Measurements from ENCODE around the gene C1GALT1C1.
"Not testable (repeated sequence)": the region's sequence is repeated elsewhere in the genome, so short reads cannot be mapped to it uniquely, and the experiment has no call there.

C1GALT1C1 gene
- long read RNA-seq, donor 1, transcript C1GALT1C1-201 (2 exons, 1,613 nt), result major isoform, 29 of 29 reads
- long read RNA-seq, donor 1, partial matches to known transcripts, result 0 of 29 reads
- long read RNA-seq, donor 1, other reads (novel, unspliced or antisense), result 0 of 29 reads
- long read RNA-seq, donor 2, transcript C1GALT1C1-201 (2 exons, 1,613 nt), result major isoform, 10 of 10 reads
- long read RNA-seq, donor 2, partial matches to known transcripts, result 0 of 10 reads
- long read RNA-seq, donor 2, other reads (novel, unspliced or antisense), result 0 of 10 reads
- long read RNA-seq, donor 3, transcript C1GALT1C1-201 (2 exons, 1,613 nt), result major isoform, 12 of 12 reads
- long read RNA-seq, donor 3, partial matches to known transcripts, result 0 of 12 reads
- long read RNA-seq, donor 3, other reads (novel, unspliced or antisense), result 0 of 12 reads
- long read RNA-seq, donor 4, transcript C1GALT1C1-201 (2 exons, 1,613 nt), result major isoform, 9 of 9 reads
- long read RNA-seq, donor 4, partial matches to known transcripts, result 0 of 9 reads
- long read RNA-seq, donor 4, other reads (novel, unspliced or antisense), result 0 of 9 reads
- long read RNA-seq, donor 5, transcript C1GALT1C1-201 (2 exons, 1,613 nt), result major isoform, 24 of 24 reads
- long read RNA-seq, donor 5, partial matches to known transcripts, result 0 of 24 reads
- long read RNA-seq, donor 5, other reads (novel, unspliced or antisense), result 0 of 24 reads
- long read RNA-seq, donor 6, transcript C1GALT1C1-201 (2 exons, 1,613 nt), result major isoform, 14 of 14 reads
- long read RNA-seq, donor 6, partial matches to known transcripts, result 0 of 14 reads
- long read RNA-seq, donor 6, other reads (novel, unspliced or antisense), result 0 of 14 reads
- long read RNA-seq, donor 7, transcript C1GALT1C1-201 (2 exons, 1,613 nt), result major isoform, 19 of 19 reads
- long read RNA-seq, donor 7, partial matches to known transcripts, result 0 of 19 reads
- long read RNA-seq, donor 7, other reads (novel, unspliced or antisense), result 0 of 19 reads
- long read RNA-seq, donor 8, transcript C1GALT1C1-201 (2 exons, 1,613 nt), result major isoform, 12 of 12 reads
- long read RNA-seq, donor 8, partial matches to known transcripts, result 0 of 12 reads
- long read RNA-seq, donor 8, other reads (novel, unspliced or antisense), result 0 of 12 reads

- peak; percentile 75 for DNase-seq
Measured at GRCh38 chrX:120629667-120630537, at the start of gene C1GALT1C1. Gene C1GALT1C1 (minus strand): TSS chrX:120630054. CDS start chrX:120627166, 2,888 bp downstream.

DNA sequence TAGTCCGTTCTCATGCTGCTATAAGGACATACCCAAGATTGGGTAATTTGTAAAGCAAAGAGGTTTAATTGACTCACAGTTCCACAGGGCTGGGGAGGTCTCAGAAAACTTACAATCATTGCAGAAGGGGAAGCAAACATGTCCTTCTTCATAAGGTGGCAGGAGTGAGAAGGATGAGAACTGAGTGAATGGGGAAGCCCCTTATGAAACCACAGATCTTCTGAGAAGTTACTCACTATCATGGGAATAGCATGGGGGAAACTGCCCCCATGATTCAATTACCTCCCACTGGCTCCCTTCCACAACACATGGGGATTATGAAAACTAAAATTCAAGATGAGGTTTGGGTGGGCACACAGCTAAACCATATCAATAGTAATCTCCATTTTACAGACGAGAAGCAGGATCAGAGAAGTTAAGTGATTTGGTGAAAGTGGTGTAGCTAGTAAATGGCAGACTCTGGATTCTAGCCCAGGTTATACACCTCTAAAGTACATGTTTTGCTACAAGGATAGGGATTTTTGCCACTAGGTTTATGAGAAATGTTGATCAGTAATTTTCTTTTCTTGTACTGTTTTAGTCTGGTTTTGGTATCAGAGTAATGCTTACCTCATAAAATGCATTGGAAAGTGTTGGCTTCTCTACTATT is 47.3 kb upstream of the C1GALT1C1 start:
- no peak for DNase-seq

DNA sequence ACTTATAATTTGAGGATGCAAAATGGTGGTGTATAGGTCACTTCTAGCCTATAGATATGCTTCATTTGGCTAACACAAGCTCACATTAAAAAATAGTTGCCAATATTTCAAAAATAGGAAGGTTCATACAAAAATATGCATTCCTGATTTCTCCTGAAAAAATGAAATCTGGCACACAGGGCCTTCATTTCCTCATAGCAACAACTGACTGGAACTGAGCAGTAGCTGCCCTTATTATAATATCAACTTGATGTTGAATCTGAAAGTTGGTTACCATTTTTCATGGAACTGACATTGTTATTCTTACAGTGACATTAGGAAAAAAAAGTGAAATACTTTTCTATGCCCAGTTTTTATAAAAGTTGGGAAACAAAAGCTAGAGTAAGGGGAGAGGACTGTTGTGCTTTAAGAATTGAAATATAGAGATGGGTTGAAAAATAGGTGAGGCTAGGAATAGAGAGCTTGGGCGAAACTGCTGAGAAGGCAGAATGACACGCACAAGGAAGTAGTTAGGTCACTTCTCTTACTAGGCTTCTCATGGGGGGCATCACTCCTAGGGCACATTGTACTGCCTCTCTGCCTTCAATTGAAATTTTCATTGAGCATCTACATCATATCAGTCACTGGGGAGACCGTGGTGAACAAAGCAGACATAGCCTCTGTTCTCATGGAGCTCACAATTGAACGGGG is 43.1 kb upstream of the C1GALT1C1 start:
- DNase-seq, result no peak

DNA sequence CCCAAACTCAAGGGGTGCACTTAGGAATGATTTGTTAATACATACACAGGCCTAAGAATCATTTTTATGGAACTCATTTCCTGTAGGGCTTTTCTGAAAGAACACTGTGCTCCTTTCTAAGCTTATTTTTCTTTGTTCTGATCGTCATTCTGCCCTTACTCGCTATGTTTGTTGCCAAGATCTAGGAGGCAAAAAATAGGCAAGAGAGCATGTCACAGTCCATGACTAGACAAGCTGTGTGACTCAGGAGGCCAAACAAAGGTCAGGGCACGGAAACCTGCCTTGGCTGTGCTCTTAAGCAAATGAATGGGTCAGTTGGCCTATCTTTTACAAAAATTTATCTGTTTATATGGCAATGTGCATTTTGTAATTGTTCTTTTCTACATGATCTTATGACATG is 42.5 kb upstream of the C1GALT1C1 start:
- DNase-seq, result no peak

DNA sequence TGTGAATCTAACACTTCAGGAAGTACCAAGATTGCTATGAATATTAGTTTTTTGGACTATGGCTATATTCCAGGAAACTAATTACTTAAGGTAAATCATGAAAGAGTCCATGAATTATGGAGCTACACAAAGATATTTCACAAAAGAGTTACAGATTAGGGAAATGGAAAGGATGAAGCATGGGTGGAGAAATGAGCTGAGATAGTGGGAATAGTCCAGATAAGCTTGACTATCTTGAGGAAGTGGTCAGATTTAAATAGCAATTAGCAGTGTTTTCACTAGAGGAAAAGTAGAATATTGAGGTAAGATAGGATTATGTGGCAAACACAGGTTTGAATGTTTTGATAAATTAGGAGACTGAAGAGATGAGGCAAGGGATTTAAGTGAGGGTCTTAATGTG is 42.1 kb upstream of the C1GALT1C1 start:
- DNase-seq, result no peak

DNA sequence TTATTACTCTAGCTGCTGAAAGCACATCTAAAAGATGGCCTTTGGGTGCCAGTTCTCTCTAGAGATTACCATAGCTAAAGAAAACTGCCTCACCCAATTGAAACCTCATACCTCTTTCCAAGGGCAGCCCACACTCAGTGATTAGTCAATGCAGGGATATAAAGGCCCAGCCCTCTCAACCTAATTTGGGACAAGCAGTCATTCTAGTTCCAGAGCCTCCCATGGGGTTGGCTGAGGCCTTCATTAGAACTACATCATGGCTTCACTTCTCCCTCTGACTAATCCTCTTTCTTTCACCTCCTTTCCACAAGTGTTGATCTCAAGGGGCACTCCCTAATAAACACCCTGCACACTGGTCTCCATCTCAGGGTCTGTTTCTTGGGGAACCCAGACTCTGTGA is 38.5 kb upstream of the C1GALT1C1 start:
- DNase-seq, result no peak

DNA sequence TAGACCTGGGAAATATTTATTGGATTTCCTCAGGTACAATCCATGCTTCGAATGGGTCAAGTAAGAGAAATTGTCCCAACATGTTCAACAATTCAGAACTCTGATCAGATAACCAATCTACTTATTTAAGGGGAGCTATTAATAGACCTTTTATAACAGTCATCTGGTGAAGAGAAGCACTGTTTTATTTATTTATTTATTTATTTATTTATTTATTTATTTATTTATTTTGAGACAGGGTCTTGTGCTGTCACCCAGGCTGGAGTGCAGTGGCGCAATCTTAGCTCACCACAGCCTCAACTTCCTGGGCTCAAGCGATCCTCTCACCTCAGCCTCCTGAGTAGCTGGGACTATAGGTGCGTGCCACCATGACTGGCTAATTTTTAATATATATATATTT is 34.7 kb upstream of the C1GALT1C1 start:
- not testable (repeated sequence) for DNase-seq

DNA sequence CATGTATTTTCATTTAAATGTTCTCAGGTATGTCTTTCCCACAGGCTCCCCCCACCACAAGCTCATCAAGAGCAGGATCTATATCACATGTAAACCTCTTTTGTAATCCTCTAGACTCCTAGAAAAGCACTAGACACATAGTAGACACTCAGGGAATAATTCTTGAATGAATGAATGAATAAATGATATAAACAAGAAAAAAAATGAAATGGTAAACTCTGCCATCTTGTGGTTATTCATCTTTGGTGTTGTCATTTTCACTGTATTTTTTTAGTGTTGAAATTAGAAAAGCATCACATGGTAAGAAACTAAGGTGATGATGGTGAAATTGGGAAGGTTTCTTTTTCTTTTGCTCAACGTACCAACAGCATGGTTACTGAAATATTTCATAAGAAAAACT is 34.2 kb upstream of the C1GALT1C1 start:
- DNase-seq, result no peak

DNA sequence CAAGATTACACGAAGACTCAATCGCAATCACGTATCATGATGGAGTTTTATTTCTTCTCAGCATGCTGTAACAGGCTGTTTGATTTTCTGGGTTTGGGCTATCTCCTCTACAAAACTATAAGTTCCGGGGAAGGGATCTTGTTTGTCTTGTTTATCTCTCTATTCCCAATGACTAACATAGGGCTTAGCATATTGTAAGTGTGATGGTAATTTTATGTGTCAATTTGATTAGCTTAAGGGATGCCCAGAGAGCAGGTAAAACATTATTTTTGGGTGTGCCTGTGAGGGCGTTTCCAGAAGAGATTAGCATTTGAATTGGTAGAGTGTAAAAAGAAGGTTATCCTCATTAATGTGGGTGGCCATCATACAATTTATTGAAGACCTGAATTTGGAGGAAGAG is 32.8 kb upstream of the C1GALT1C1 start:
- DNase-seq, result no peak

DNA sequence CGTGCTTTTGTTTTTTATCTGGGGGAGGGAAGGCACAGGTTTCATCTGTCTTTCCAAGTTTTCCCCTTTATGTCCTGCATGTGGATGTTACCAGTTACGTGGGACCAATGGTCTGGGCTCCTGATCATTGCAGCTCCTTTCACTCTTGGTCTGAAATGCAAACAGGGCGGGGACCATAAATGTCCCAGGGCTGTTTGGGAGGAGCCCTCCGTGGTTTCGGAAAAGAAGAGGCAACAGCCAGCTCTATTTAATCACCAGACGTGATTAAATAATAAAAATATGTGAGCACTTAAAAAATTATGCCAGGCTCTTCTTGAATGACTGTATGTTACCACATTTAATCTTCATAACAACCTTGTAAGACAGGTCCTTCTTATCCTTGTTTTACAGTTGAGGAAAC is 30.8 kb upstream of the C1GALT1C1 start:
- no peak for DNase-seq

GRCh38 chrX:120653000-120653399 is 23.1 kb upstream of the C1GALT1C1 start:
- no peak for DNase-seq

- not testable (repeated sequence) for DNase-seq
Measured at GRCh38 chrX:120652256-120652655, 22.4 kb upstream of the C1GALT1C1 start.

GRCh38 chrX:120647127-120647526 is 17.3 kb upstream of the C1GALT1C1 start:
- DNase-seq, result no peak

DNA sequence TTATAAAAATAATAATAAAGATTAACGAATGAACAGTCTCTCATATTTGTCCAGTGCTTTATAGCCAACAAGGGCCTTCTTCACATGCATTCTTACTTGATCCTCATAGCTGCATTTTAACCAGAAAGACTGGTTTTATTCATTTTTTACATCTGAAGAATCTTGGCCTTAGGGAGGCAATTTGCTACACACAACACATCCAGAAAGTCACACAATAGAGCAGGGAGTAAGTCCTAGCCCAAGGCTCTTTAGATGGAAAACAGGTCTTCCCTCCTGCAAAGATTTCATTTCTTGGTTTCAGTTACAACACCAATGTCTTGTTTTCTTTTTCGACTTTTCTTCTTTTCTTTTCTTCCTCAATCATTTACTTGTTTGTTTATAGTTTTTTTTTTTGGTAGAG is 13.0 kb upstream of the C1GALT1C1 start:
- no peak for DNase-seq

DNA sequence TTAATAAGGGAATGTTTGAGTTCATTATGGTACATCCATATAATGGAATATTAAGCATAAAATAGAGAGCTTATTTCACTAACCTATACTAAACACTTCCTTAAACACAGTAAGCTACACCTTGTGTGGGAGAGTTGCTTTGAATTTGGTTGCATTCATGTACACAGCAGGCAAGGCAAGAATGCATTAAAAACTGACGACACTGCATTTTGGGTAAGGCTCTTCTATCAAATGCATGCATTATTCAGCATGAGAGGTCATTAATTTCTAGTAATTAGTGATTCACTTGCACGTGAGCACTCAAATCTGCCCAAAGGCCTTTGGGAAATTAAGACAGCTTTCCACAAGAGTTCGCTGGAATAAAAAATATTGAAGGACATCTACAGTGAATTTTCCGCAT is 8.8 kb upstream of the C1GALT1C1 start:
- no peak for DNase-seq

- DNase-seq, result no peak
Measured at GRCh38 chrX:120625371-120625770, 4.5 kb downstream of the C1GALT1C1 start.

DNA sequence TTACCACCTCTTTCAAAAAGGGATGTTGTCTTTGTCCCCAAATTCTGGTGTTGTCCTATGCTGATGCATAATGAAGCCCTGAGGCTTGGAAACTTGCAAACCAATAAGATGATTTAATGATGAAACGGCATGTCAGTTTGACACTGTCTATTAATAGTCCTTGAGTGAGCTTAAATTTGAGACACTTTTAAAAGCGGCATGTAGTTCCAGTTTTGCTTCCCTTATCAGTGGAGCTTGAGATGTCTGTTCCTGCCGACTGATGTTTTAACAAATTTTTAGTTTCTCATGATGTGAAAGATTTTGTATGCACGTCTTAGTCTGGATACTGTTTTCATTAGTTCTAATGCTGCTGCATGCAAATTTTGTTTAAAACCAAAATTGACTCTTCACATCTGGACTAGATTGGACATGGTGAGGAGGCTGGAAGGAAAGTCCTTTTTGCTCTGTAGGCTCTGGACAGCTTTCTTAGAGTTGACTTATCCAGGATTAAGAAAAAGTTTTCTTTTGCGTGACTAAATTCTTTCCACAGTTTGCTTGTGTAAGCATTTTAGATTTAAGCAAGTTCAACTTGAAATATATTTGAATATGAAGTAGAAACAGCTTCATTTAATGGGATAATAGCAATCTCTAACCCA is 11.7 kb downstream of the C1GALT1C1 start:
- no peak for DNase-seq

GRCh38 chrX:120614816-120615215 is 15.0 kb downstream of the C1GALT1C1 start:
- DNase-seq, result no peak

DNA sequence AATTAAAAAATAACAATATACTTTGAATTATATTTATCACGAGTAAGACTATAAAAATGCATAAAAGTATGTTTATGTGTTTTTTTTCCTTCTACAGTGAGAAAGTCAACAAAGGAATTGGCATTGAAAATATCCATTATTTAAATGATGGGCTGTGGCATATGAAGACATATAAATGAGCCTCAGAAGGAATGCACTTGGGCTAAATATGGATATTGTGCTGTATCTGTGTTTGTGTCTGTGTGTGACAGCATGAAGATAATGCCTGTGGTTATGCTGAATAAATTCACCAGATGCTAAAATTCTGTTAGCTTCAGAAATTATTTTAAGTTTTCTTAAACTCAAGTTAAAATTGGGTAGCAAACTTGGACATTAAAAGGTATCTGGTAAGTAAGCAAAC is 17.8 kb downstream of the C1GALT1C1 start:
- DNase-seq, result no peak

DNA sequence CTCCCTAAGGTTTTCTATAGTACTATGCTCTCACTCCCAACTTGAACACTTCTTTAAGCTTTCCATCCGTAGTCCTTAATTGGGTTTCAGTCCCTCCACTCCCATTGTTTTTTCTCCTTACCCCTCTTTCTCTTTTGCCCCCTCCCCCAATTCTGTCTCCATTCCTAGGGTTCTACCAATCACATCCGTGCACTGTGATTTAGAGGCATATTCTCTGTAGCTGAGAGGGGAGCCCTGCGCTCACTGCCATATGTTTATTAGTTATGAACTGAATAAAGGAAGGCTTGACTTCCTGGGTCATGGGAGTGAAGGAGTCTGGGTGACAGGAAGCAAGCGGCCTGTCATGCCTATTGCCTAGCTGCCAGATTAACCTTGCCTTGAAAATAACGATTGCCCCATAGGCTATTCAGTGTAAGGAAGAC is 25.5 kb downstream of the C1GALT1C1 start:
- no peak for DNase-seq
